Astrocyte (in vitro differentiated cells and primary cell): ENCODE measurements around the gene UBAP1. TPM values are rescaled to one million over a fixed set of nuclear protein-coding genes. Genes with fewer than 3 reads are reported as not detected.
"Not testable (repeated sequence)": the region's sequence is repeated elsewhere in the genome, so short reads cannot be mapped to it uniquely, and the experiment has no call there.

Experiments used
- DNase-seq: peaks from one replicate; pipeline ENCODE4 v3.0.0-alpha.2; 2010; ENCODE audit warnings: low read depth
- FAIRE-seq: peaks from 2 replicates; lab custom pipeline; 2011; peaks lifted over from hg19 to GRCh38; lab: Jason Lieb, UNC
- H2AFZ ChIP-seq: 2 replicates; pipeline ENCODE4 v1.6.0; 2012; ENCODE audit warnings: low read depth, low read length, inconsistent platforms
- H3K27ac ChIP-seq: 2 replicates; pipeline ENCODE4 v1.5.1; 2011; ENCODE audit warnings: low read depth, low read length, inconsistent platforms
- H3K27me3 ChIP-seq: 2 replicates; pipeline ENCODE4 v1.6.0; 2011; ENCODE audit warnings: low read length, inconsistent platforms; ENCODE audit not compliant: insufficient read depth
- H3K36me3 ChIP-seq: 2 replicates; pipeline ENCODE4 v1.5.1; 2011; ENCODE audit warnings: low read length, inconsistent platforms; ENCODE audit not compliant: insufficient read depth
- H3K4me1 ChIP-seq: 2 replicates; pipeline ENCODE4 v1.5.1; 2011; ENCODE audit warnings: low read length, inconsistent platforms; ENCODE audit not compliant: insufficient read depth
- H3K4me2 ChIP-seq: 2 replicates; pipeline ENCODE4 v1.6.0; 2012; ENCODE audit warnings: low read length, inconsistent platforms
- H3K4me3 ChIP-seq: 2 replicates; pipeline ENCODE4 v1.5.1; 2011; ENCODE audit warnings: low read depth, mild to moderate bottlenecking, low read length, inconsistent platforms; ENCODE audit not compliant: insufficient read depth
- H3K79me2 ChIP-seq: 2 replicates; pipeline ENCODE4 v1.6.0; 2012; ENCODE audit warnings: mild to moderate bottlenecking, low read length, inconsistent platforms; ENCODE audit not compliant: insufficient read depth
- H3K9ac ChIP-seq: 2 replicates; pipeline ENCODE4 v1.6.0; 2012; ENCODE audit warnings: mild to moderate bottlenecking, low read length, inconsistent platforms
- H3K9me3 ChIP-seq: 2 replicates; pipeline ENCODE4 v1.5.1; 2012; ENCODE audit warnings: low read depth, mild to moderate bottlenecking, low read length, inconsistent platforms; ENCODE audit not compliant: insufficient read depth
- H4K20me1 ChIP-seq: 2 replicates; pipeline ENCODE4 v1.6.0; 2012; ENCODE audit warnings: low read length, inconsistent platforms; ENCODE audit not compliant: insufficient read depth
- H3K27ac Mint-ChIP-seq: one replicate; pipeline ENCODE4 v1.8.0; 2021; ENCODE audit warnings: mild to moderate bottlenecking, mixed read lengths; ENCODE audit not compliant: unreplicated experiment
- H3K27me3 Mint-ChIP-seq: one replicate; pipeline ENCODE4 v1.8.0; 2021; ENCODE audit warnings: low read depth, mixed read lengths; ENCODE audit not compliant: unreplicated experiment
- H3K36me3 Mint-ChIP-seq: one replicate; pipeline ENCODE4 v1.8.0; 2021; ENCODE audit warnings: low read depth, mixed read lengths; ENCODE audit not compliant: unreplicated experiment
- H3K4me1 Mint-ChIP-seq: one replicate; pipeline ENCODE4 v1.8.0; 2021; ENCODE audit warnings: low read depth, mixed read lengths; ENCODE audit not compliant: unreplicated experiment
- H3K4me3 Mint-ChIP-seq: one replicate; pipeline ENCODE4 v1.8.0; 2021; ENCODE audit warnings: mild to moderate bottlenecking, moderate library complexity, mixed read lengths; ENCODE audit not compliant: unreplicated experiment
- H3K9me3 Mint-ChIP-seq: one replicate; pipeline ENCODE4 v1.8.0; 2021; ENCODE audit warnings: mild to moderate bottlenecking, mixed read lengths; ENCODE audit not compliant: unreplicated experiment
- EZH2 ChIP-seq: IDR thresholded peaks from 2 replicates; pipeline ENCODE4 v1.6.1; 2012; ENCODE audit warnings: mild to moderate bottlenecking, low read length, inconsistent platforms; ENCODE audit not compliant: insufficient read depth
- total RNA-seq: library from RNA; stranded (reverse); gene quantifications from 2 replicates; pipeline ENCODE4 v1.2.1, GENCODE V29; 2021
- TF ChIP-seq, protein P1 (sequence below): IDR thresholded peaks from 2 replicates; pipeline ENCODE4 v1.5.1; 2011; ENCODE audit warnings: low read depth, mild to moderate bottlenecking, inconsistent platforms, low read length, moderate library complexity; ENCODE audit not compliant: insufficient read depth

UBAP1 gene
- total RNA-seq, 1 donor from 2014 or later: 52.0 TPM

DNA sequence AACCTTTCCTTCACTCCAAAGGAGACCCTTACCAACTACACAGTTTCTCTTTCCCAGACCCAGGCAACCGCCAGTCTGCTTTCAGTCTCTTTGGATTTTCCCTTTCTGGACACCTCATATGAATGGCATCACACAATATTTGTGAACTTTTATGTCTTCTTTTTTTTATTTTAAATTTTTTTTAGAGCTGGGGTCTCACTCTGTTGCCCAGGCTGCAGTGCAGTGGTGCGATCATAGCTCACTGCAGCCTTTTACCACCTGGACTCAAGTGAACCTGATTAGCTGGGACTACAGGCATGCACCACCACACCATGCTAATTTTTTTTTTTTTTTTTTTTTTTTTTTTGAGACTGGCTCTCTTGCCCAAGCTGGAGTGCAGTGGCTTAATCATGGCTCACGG, 37.5 kb downstream of the UBAP1 start:
- Mint-ChIP-seq H3K4me3 (no peak overlapping the region), H3K27me3 (no peaks in the 10 kb centered on the region), H3K36me3 (peaks cover 8% of the 10 kb centered on the region), H3K4me1 (peaks cover 3% of the 10 kb centered on the region), H3K9me3 (no peaks in the 10 kb centered on the region), H3K27ac (no peak overlapping the region)
- peaks cover 63% of the 10 kb centered on the region for H4K20me1 ChIP-seq
- H3K9ac ChIP-seq: no peak overlapping the region
- TF ChIP-seq, protein P1, sequence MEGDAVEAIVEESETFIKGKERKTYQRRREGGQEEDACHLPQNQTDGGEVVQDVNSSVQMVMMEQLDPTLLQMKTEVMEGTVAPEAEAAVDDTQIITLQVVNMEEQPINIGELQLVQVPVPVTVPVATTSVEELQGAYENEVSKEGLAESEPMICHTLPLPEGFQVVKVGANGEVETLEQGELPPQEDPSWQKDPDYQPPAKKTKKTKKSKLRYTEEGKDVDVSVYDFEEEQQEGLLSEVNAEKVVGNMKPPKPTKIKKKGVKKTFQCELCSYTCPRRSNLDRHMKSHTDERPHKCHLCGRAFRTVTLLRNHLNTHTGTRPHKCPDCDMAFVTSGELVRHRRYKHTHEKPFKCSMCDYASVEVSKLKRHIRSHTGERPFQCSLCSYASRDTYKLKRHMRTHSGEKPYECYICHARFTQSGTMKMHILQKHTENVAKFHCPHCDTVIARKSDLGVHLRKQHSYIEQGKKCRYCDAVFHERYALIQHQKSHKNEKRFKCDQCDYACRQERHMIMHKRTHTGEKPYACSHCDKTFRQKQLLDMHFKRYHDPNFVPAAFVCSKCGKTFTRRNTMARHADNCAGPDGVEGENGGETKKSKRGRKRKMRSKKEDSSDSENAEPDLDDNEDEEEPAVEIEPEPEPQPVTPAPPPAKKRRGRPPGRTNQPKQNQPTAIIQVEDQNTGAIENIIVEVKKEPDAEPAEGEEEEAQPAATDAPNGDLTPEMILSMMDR: no peak
- no peak for TF ChIP-seq EZH2
- no peak overlapping the region for H2AFZ ChIP-seq
- H3K4me3 ChIP-seq: no peak overlapping the region
- H3K79me2 ChIP-seq: peaks cover 77% of the 10 kb centered on the region
- FAIRE-seq (no peak), DNase-seq (no peak)
- no peaks in the 10 kb centered on the region for H3K9me3 ChIP-seq
- H3K4me2 ChIP-seq: no peak overlapping the region
- no peaks in the 10 kb centered on the region for H3K36me3 ChIP-seq
- H3K4me1 ChIP-seq: peaks cover 3% of the 10 kb centered on the region
- no peak overlapping the region for H3K27ac ChIP-seq
- H3K27me3 ChIP-seq: no peaks in the 10 kb centered on the region

DNA sequence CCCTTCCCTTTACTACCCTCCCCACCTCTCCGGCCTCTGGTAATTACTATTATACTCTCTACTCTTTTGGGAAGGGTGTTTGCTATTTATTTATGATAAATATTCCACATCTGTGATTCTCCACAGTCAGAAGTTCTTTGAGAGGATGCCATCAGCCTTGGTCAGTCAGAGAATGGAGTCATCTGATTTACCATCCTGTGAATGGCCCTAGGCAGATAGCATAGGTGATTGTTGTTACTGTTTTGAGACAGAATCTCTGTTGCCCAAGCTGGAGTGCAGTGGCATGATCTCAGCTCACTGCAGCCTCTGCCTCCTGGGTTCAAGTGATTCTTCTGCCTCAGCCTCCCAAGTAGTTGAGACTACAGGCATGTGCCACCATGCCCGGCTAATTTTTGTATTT, 38.2 kb downstream of the UBAP1 start:
- not testable (repeated sequence) for H3K9ac ChIP-seq, FAIRE-seq, H3K9me3 ChIP-seq

DNA sequence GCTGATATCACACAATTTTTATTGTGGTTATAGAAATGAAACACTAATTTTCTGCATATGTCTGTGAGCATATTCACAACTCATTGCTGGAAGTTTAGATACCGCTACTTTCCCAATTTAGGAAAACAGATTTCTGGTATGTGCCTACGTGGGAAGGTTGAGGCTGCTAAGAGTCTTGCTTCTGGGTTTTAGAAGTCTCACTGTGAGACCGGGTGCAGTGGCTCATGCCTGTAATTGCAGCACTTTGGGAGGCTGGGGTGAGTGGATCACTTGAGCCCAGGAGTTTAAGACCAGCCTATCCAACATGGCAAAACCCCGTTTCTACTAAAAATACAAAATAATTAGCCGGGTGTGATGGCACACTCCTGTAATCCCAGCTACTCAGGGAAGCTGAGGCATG, 39.6 kb downstream of the UBAP1 start:
- no peaks in the 10 kb centered on the region for H3K36me3 ChIP-seq
- H3K4me3 ChIP-seq: no peak overlapping the region
- peaks cover 5% of the 10 kb centered on the region for H3K36me3 Mint-ChIP-seq
- FAIRE-seq: no peak
- no peak overlapping the region for H3K27ac Mint-ChIP-seq
- H3K4me3 Mint-ChIP-seq: no peak overlapping the region
- H3K79me2 ChIP-seq: peaks cover 66% of the 10 kb centered on the region
- H3K27me3 Mint-ChIP-seq: no peaks in the 10 kb centered on the region
- peaks cover 14% of the 10 kb centered on the region for H3K4me1 ChIP-seq
- no peaks in the 10 kb centered on the region for H3K27me3 ChIP-seq
- no peak overlapping the region for H2AFZ ChIP-seq
- no peak for DNase-seq
- no peak overlapping the region for H3K4me2 ChIP-seq
- H4K20me1 ChIP-seq: peaks cover 67% of the 10 kb centered on the region
- H3K27ac ChIP-seq: no peak overlapping the region
- no peaks in the 10 kb centered on the region for H3K9me3 Mint-ChIP-seq
- no peaks in the 10 kb centered on the region for H3K9me3 ChIP-seq
- no peak overlapping the region for H3K9ac ChIP-seq
- TF ChIP-seq, protein P1: no peak
- TF ChIP-seq EZH2: no peak
- peaks cover 18% of the 10 kb centered on the region for H3K4me1 Mint-ChIP-seq

More for the DNA sequence above, 38.2 kb downstream of the UBAP1 start:
- H3K4me3 ChIP-seq, H2AFZ ChIP-seq, H3K9me3 Mint-ChIP-seq, H3K36me3 ChIP-seq, H3K4me1 ChIP-seq, H3K27me3 ChIP-seq, H3K4me3 Mint-ChIP-seq, H3K4me1 Mint-ChIP-seq, H3K27ac Mint-ChIP-seq, H3K27me3 Mint-ChIP-seq, H3K36me3 Mint-ChIP-seq, H3K4me2 ChIP-seq, DNase-seq, H3K27ac ChIP-seq: not testable (repeated sequence)
- peaks cover 70% of the 10 kb centered on the region for H3K79me2 ChIP-seq
- peaks cover 63% of the 10 kb centered on the region for H4K20me1 ChIP-seq
